Type B pancreatic cell (in vitro differentiated cells): ENCODE results near the gene API5. TPM values are rescaled to one million over a fixed set of nuclear protein-coding genes. Genes with fewer than 3 reads are reported as not detected.
A peak's percentile ranks its signal among the peaks of the same experiment; 100 is the strongest.
"Not testable (repeated sequence)": the region's sequence is repeated elsewhere in the genome, so short reads cannot be mapped to it uniquely, and the experiment has no call there.

ENCODE experiments used
- DNase-seq: peaks from one replicate; pipeline ENCODE4 v3.0.0; 2021; ENCODE audit warnings: mixed read lengths; ENCODE audit not compliant: unreplicated experiment; ENCODE audit errors: extremely low spot score
- H3K27ac Mint-ChIP-seq: 2 replicates; pipeline ENCODE4 v1.8.0; 2021; ENCODE audit warnings: mild to moderate bottlenecking, mixed read lengths
- H3K27me3 Mint-ChIP-seq: 2 replicates; pipeline ENCODE4 v1.8.0; 2021; ENCODE audit warnings: mixed read lengths
- H3K36me3 Mint-ChIP-seq: 2 replicates; pipeline ENCODE4 v1.8.0; 2021; ENCODE audit warnings: mixed read lengths
- H3K4me1 Mint-ChIP-seq: one replicate; pipeline ENCODE4 v1.8.0; 2021; ENCODE audit warnings: mixed read lengths; ENCODE audit not compliant: unreplicated experiment
- H3K4me3 Mint-ChIP-seq: 2 replicates; pipeline ENCODE4 v1.8.0; 2021; ENCODE audit warnings: mild to moderate bottlenecking, mixed read lengths
- H3K9me3 Mint-ChIP-seq: 2 replicates; pipeline ENCODE4 v1.8.0; 2021; ENCODE audit warnings: mixed read lengths
- CTCF ChIP-seq: fragments of 200-600 bp; sonication (generic); conservative IDR thresholded peaks from 2 replicates; pipeline ENCODE4 v1.5.0; 2021; ENCODE audit warnings: antibody characterized with exemption, mild to moderate bottlenecking
- total RNA-seq: library from RNA; stranded (reverse); gene quantifications from 2 replicates; pipeline ENCODE4 v1.2.1, GENCODE V29; 2021; ENCODE audit warnings: low replicate concordance

Gene API5
- total RNA-seq, 1 donor from 2014 or later: 106 TPM

DNA sequence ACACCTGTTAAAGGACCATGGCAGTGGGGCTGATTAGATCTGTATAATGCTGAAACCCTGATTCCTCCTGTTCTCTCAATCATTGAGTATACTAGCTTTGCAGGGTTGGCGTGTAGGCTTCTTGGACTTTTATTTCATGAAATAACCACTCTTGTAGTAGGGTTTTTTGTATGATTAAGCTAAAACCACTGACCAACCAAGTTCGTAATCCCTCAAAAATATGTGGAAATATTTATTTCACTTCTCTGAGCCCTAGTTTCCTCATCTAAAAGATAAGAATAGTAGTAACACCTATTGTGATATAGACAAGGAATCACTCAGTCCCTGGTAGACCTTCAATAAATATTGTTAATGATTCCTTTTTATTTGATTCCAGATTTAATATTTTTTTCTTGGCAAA is 4.2 kb downstream of the API5 start:
- no peak for DNase-seq
- Mint-ChIP-seq H3K4me3 (no peak overlapping the region), H3K27me3 (no peaks in the 10 kb centered on the region), H3K4me1 (peaks cover 24% of the 10 kb centered on the region), H3K36me3 (peaks cover 5% of the 10 kb centered on the region), H3K9me3 (no peaks in the 10 kb centered on the region), H3K27ac (no peak overlapping the region)
- TF ChIP-seq CTCF: no peak

GRCh38 chr11:43316451-43316850 is 4.7 kb downstream of the API5 start:
- peaks cover 22% of the 10 kb centered on the region for H3K4me1 Mint-ChIP-seq
- DNase-seq: no peak
- no peak overlapping the region for H3K27ac Mint-ChIP-seq
- no peaks in the 10 kb centered on the region for H3K9me3 Mint-ChIP-seq
- no peaks in the 10 kb centered on the region for H3K27me3 Mint-ChIP-seq
- no peak overlapping the region for H3K4me3 Mint-ChIP-seq
- peaks cover 7% of the 10 kb centered on the region for H3K36me3 Mint-ChIP-seq
- TF ChIP-seq CTCF: no peak

GRCh38 chr11:43327987-43328386 is 16.2 kb downstream of the API5 start:
- no peak for TF ChIP-seq CTCF
- no peaks in the 10 kb centered on the region for H3K27me3 Mint-ChIP-seq
- H3K4me1 Mint-ChIP-seq: no peaks in the 10 kb centered on the region
- no peaks in the 10 kb centered on the region for H3K9me3 Mint-ChIP-seq
- H3K36me3 Mint-ChIP-seq: peaks cover 29% of the 10 kb centered on the region
- H3K27ac Mint-ChIP-seq: no peak overlapping the region
- no peak for DNase-seq
- no peak overlapping the region for H3K4me3 Mint-ChIP-seq

GRCh38 chr11:43328482-43328881 is 16.7 kb downstream of the API5 start:
- H3K27ac Mint-ChIP-seq: no peak overlapping the region
- no peaks in the 10 kb centered on the region for H3K9me3 Mint-ChIP-seq
- H3K36me3 Mint-ChIP-seq: peaks cover 24% of the 10 kb centered on the region
- TF ChIP-seq CTCF: no peak
- no peak overlapping the region for H3K4me3 Mint-ChIP-seq
- H3K4me1 Mint-ChIP-seq: no peaks in the 10 kb centered on the region
- no peaks in the 10 kb centered on the region for H3K27me3 Mint-ChIP-seq
- no peak for DNase-seq

DNA sequence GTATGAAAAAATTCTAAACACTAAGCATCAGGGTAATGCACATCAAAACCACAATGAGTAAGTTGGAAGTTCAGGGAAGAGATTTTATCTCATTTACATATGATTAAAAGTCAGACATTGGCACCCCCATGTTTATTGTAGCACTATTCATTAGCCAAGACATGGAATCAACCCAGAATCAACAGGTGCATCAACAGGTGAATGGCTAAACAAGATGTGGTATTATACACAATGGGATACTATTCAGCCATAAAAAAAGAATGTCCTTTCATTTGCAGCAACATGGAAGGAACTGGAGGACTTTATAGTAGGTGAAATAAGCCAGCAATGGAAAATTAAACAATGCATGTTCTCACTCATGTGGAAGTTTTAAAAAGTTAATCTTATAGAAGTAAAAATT is 29.4 kb downstream of the API5 start:
- Mint-ChIP-seq H3K27ac (no peak overlapping the region), H3K4me1 (no peaks in the 10 kb centered on the region), H3K27me3 (no peaks in the 10 kb centered on the region), H3K9me3 (no peaks in the 10 kb centered on the region), H3K36me3 (peaks cover 15% of the 10 kb centered on the region), H3K4me3 (no peak overlapping the region)
- no peak for TF ChIP-seq CTCF
- DNase-seq: no peak

GRCh38 chr11:43351426-43351825 is 39.6 kb downstream of the API5 start:
- not testable (repeated sequence) for H3K27ac Mint-ChIP-seq, H3K27me3 Mint-ChIP-seq, H3K9me3 Mint-ChIP-seq, H3K4me1 Mint-ChIP-seq, H3K36me3 Mint-ChIP-seq, DNase-seq
- peak overlapping the region; percentile 83 for H3K4me3 Mint-ChIP-seq
